Measurements from ENCODE around the gene HSPA9.

The HSPA9 gene

GRCh38 chr5:138545919-138546562 lies 29.2 kb downstream of the HSPA9 start:
- H3K4me3 ChIP-seq (ENCODE audit: low read length): no peak overlapping the region
- DNase-seq (ENCODE audit: low read depth): no peak
- no peak for TF ChIP-seq CTCF (conservative IDR thresholded peaks at IDR 0.05; ENCODE audit: low read length)

GRCh38 chr5:138544181-138545134 lies 30.7 kb downstream of the HSPA9 start:
- no peak for TF ChIP-seq CTCF (conservative IDR thresholded peaks at IDR 0.05; ENCODE audit: low read length)
- H3K4me3 ChIP-seq (ENCODE audit: low read length): peak overlapping the region; percentile 97
- peak; percentile 29 for DNase-seq (ENCODE audit: low read depth)

GRCh38 chr5:138543730-138544104 lies 31.5 kb downstream of the HSPA9 start:
- TF ChIP-seq CTCF (conservative IDR thresholded peaks at IDR 0.05; ENCODE audit: low read length): no peak
- no peak for DNase-seq (ENCODE audit: low read depth)

GRCh38 chr5:138542956-138543729 lies 32.1 kb downstream of the HSPA9 start, which contains the start of gene ETF1:
Gene ETF1, minus strand, starts transcription at chr5:138543236. Its CDS starts 318 bp downstream, at chr5:138542918.
- no peak for TF ChIP-seq CTCF (conservative IDR thresholded peaks at IDR 0.05; ENCODE audit: low read length)

More at GRCh38 chr5:138543730-138544104, 31.5 kb downstream of the HSPA9 start:
- peak overlapping the region; percentile 97 for H3K4me3 ChIP-seq (ENCODE audit: low read length)

GRCh38 chr5:138542180-138542955 lies 32.8 kb downstream of the HSPA9 start:
- no peak for DNase-seq (ENCODE audit: low read depth)
- H3K4me3 ChIP-seq (ENCODE audit: low read length): peak overlapping the region; percentile 97
- no peak for TF ChIP-seq CTCF (conservative IDR thresholded peaks at IDR 0.05; ENCODE audit: low read length)

More at GRCh38 chr5:138542956-138543729, 32.1 kb downstream of the HSPA9 start, which contains the start of gene ETF1:
- H3K4me3 ChIP-seq (ENCODE audit: low read length): peak within 1 kb of the TSS; percentile 97
- peak; percentile 100 for DNase-seq (ENCODE audit: low read depth)

- peak; percentile 69 for DNase-seq (ENCODE audit: low read depth)
- TF ChIP-seq CTCF (conservative IDR thresholded peaks at IDR 0.05; ENCODE audit: low read length): no peak
Measured at GRCh38 chr5:138541511-138542179, 33.6 kb downstream of the HSPA9 start.

More at GRCh38 chr5:138541511-138542179, 33.6 kb downstream of the HSPA9 start:
- peak overlapping the region; percentile 97 for H3K4me3 ChIP-seq (ENCODE audit: low read length)
